DOHH2 (cell line): Measurements from ENCODE around the gene KRTAP10-10.
"Not testable (repeated sequence)": the region's sequence is repeated elsewhere in the genome, so short reads cannot be mapped to it uniquely, and the experiment has no call there.

Experiments used
- H3F3A ChIP-seq: fragments of 200-600 bp; sonication (generic), shearing (Covaris generic); 2 replicates; pipeline ENCODE4 v1.6.0; 2016; ENCODE audit warnings: antibody characterized with exemption, mild to moderate bottlenecking; ENCODE audit not compliant: control insufficient read depth, insufficient read depth
- H3K27ac ChIP-seq: fragments of 200-600 bp; sonication (generic); 2 replicates; pipeline ENCODE4 v1.5.1; 2014; ENCODE audit warnings: low read depth, mild to moderate bottlenecking, low read length, moderate library complexity
- H3K27me3 ChIP-seq: fragments of 200-600 bp; sonication (generic); 2 replicates; pipeline ENCODE4 v1.6.1; 2014; ENCODE audit warnings: mild to moderate bottlenecking, low read length, mixed read lengths; ENCODE audit not compliant: control insufficient read depth
- H3K36me3 ChIP-seq: fragments of 200-600 bp; sonication (generic); 2 replicates; pipeline ENCODE4 v1.6.1; 2014; ENCODE audit warnings: mild to moderate bottlenecking, low read length, moderate library complexity, mixed read lengths; ENCODE audit not compliant: control insufficient read depth
- H3K4me1 ChIP-seq: fragments of 200-600 bp; sonication (generic); 2 replicates; pipeline ENCODE4 v1.6.1; 2014; ENCODE audit warnings: mild to moderate bottlenecking, low read length, mixed read lengths; ENCODE audit not compliant: control insufficient read depth
- H3K4me2 ChIP-seq: fragments of 200-600 bp; sonication (generic); 2 replicates; pipeline ENCODE4 v1.6.0; 2014; ENCODE audit warnings: mild to moderate bottlenecking, low read length, moderate library complexity
- H3K4me3 ChIP-seq: fragments of 200-600 bp; sonication (generic); 2 replicates; pipeline ENCODE4 v1.5.1; 2014; ENCODE audit warnings: mild to moderate bottlenecking, low read length, mixed read lengths
- H3K79me2 ChIP-seq: fragments of 200-600 bp; sonication (generic); 2 replicates; pipeline ENCODE4 v1.6.1; 2014; ENCODE audit warnings: mild to moderate bottlenecking, low read length, mixed read lengths; ENCODE audit not compliant: control insufficient read depth
- H3K9me2 ChIP-seq: fragments of 200-600 bp; sonication (generic); replicated peaks from 2 replicates; pipeline ENCODE4 v1.6.1; 2014; ENCODE audit warnings: mild to moderate bottlenecking, low read length, mixed read lengths; ENCODE audit not compliant: control insufficient read depth
- H3K9me3 ChIP-seq: fragments of 200-600 bp; sonication (generic); 2 replicates; pipeline ENCODE4 v1.6.1; 2014; ENCODE audit warnings: antibody characterized with exemption, low read length, mixed read lengths; ENCODE audit not compliant: control insufficient read depth, insufficient read depth
- H4K20me1 ChIP-seq: fragments of 200-600 bp; sonication (generic); 2 replicates; pipeline ENCODE4 v1.6.0; 2014; ENCODE audit warnings: low read depth, mild to moderate bottlenecking, antibody characterized with exemption, low read length, moderate library complexity; ENCODE audit not compliant: control insufficient read depth, insufficient read depth
- CTCF ChIP-seq: fragments of 200-600 bp; sonication (generic); IDR thresholded peaks from one replicate; pipeline ENCODE4 v1.5.1; 2014; ENCODE audit warnings: antibody characterized with exemption, mild to moderate bottlenecking, low read depth, low read length; ENCODE audit not compliant: poor library complexity, severe bottlenecking
- EZH2phosphoT487 ChIP-seq: fragments of 200-600 bp; sonication (generic); IDR thresholded peaks from 2 replicates; pipeline ENCODE4 v1.6.1; 2017; ENCODE audit warnings: borderline replicate concordance, mild to moderate bottlenecking, antibody characterized with exemption, low read length, moderate library complexity, mixed read lengths

KRTAP10-10 gene

GRCh38 chr21:44590311-44590721, 46.8 kb upstream of the KRTAP10-10 start:
- Histone ChIP-seq H3K9me2 (no peaks in the 10 kb centered on the region), H3K4me1 (no peaks in the 10 kb centered on the region), H3K36me3 (no peaks in the 10 kb centered on the region), H3K9me3 (no peaks in the 10 kb centered on the region), H3K79me2 (no peaks in the 10 kb centered on the region), H3K27me3 (no peaks in the 10 kb centered on the region), H3K4me2 (no peak overlapping the region), H3K4me3 (no peak overlapping the region), H3K27ac (no peak overlapping the region), H4K20me1 (no peaks in the 10 kb centered on the region), H3F3A (no peaks in the 10 kb centered on the region)
- TF ChIP-seq EZH2phosphoT487 (no peak), CTCF (no peak)

- not testable (repeated sequence) for H3K9me3 ChIP-seq, H3F3A ChIP-seq, H3K27me3 ChIP-seq, H3K9me2 ChIP-seq, H4K20me1 ChIP-seq, H3K4me1 ChIP-seq, H3K79me2 ChIP-seq, H3K4me2 ChIP-seq, H3K4me3 ChIP-seq, H3K36me3 ChIP-seq, H3K27ac ChIP-seq
Observed at GRCh38 chr21:44590897-44591800, 46.0 kb upstream of the KRTAP10-10 start.

GRCh38 chr21:44591801-44592130, 45.4 kb upstream of the KRTAP10-10 start:
- H3K27me3 ChIP-seq = not testable (repeated sequence)

GRCh38 chr21:44592446-44593311, 44.5 kb upstream of the KRTAP10-10 start, which contains the start of gene KRTAP10-6:
TSS of gene KRTAP10-6 (minus strand) at chr21:44592505. CDS start at chr21:44592484, 21 bp downstream.
- Histone ChIP-seq H3K36me3 (no peaks in the 10 kb centered on the region), H3K9me2 (no peaks in the 10 kb centered on the region), H3K27me3 (0 out of 2 replicates have a peak, but pooled peaks cover 3% of the 10 kb centered on the region), H3K4me1 (no peaks in the 10 kb centered on the region), H3K79me2 (no peaks in the 10 kb centered on the region), H4K20me1 (no peaks in the 10 kb centered on the region), H3K4me3 (no peak within 1 kb of the TSS), H3K9me3 (no peaks in the 10 kb centered on the region), H3F3A (no peaks in the 10 kb centered on the region), H3K27ac (no peak within 1 kb of the TSS), H3K4me2 (no peak within 1 kb of the TSS)
- no peak for TF ChIP-seq EZH2phosphoT487
- TF ChIP-seq CTCF = no peak

More at GRCh38 chr21:44591801-44592130, 45.4 kb upstream of the KRTAP10-10 start:
- H3K79me2 ChIP-seq, H3K4me2 ChIP-seq, H3F3A ChIP-seq, H3K27ac ChIP-seq, H3K4me3 ChIP-seq, H3K4me1 ChIP-seq, H3K36me3 ChIP-seq, H3K9me2 ChIP-seq, H4K20me1 ChIP-seq, H3K9me3 ChIP-seq: not testable (repeated sequence)
